GM21529 (cell line): ENCODE measurements around the gene VSTM2L.
"Not testable (repeated sequence)": the region's sequence is repeated elsewhere in the genome, so short reads cannot be mapped to it uniquely, and the experiment has no call there.

Source experiments
- ATAC-seq: cut with Tn5 transposase; IDR thresholded peaks from one replicate; pipeline ENCODE4 v1.9.1; 2021; ENCODE audit not compliant: unreplicated experiment

The VSTM2L gene

GRCh38 chr20:37961066-37961465 is 58.1 kb downstream of the VSTM2L start:
- no peak for ATAC-seq

- not testable (repeated sequence) for ATAC-seq
Measured at GRCh38 chr20:37963483-37963882, 60.6 kb downstream of the VSTM2L start.

- ATAC-seq, result no peak
Measured at GRCh38 chr20:37968841-37969401, 66.0 kb downstream of the VSTM2L start.

GRCh38 chr20:37969949-37970855 is 67.3 kb downstream of the VSTM2L start:
- no peak for ATAC-seq

- ATAC-seq, result no peak
Measured at GRCh38 chr20:37970856-37971245, 67.9 kb downstream of the VSTM2L start.

DNA sequence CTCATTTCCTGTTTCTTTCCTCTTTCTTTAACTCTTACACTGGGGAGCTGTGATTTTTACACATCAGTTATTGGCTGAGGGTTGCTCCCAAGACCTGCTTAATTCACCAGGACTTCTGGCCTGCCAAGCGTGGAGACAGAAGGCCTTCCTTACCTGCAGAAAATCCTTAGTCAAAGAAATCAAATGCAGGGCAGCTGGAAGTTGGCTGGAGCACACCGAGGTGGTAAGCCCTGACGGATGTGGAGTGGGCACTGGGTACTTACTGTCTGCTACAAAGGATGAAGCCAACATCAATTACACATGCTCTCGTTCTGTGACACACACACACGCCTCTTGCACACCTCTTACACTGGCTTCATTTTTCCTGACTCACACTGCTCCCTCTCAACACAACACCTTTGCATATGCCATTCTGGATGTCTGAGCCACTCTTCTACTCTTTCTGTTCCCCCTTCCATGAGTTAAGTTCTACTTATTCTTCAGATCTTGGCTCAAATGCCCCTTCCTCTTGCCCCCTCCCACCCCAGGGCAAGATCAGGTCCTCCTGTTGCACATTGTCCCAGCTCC is 68.7 kb downstream of the VSTM2L start:
- ATAC-seq, result no peak

GRCh38 chr20:37972256-37973058 is 69.5 kb downstream of the VSTM2L start:
- ATAC-seq, result no peak

- no peak for ATAC-seq
Measured at GRCh38 chr20:37973059-37973910, 70.4 kb downstream of the VSTM2L start.

DNA sequence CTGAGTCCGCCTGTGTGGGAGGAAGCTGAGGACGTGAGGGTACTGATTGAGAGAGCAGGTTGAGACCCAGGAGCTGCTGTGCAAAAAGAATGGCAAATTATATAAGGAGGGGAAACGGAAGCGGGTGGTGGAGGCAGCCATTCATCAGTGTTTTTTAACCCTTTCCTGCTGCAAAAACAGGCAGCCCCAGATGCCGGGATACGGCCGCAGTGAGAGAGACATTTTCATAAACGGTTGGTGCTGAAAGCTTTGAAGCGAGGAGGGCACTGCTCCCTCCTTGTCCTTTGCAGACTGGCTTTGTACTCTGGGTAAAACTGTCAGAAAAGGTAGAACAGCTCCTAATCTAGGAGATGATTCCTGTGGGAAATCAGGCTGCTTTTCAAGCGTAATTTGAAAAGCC is 74.0 kb downstream of the VSTM2L start:
- no peak for ATAC-seq

DNA sequence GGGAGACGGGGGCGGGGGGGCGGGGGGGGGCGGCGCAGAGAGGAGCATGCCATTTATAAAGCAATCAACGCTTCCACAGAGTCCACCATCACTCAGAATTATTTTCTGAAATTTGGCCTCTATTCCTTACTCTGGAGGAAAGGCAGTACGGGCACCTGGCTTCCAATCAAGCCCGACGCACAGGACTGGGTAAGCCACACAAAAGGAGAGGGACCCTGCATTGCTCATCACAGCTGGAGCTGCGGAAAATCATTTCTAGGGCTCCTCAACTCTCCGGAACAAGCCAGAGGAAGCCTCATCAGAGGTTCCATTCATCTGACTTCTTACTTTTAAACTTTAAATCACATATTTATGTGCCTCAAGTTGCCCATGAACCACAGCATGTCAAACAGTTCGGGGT is 74.4 kb downstream of the VSTM2L start:
- no peak for ATAC-seq

DNA sequence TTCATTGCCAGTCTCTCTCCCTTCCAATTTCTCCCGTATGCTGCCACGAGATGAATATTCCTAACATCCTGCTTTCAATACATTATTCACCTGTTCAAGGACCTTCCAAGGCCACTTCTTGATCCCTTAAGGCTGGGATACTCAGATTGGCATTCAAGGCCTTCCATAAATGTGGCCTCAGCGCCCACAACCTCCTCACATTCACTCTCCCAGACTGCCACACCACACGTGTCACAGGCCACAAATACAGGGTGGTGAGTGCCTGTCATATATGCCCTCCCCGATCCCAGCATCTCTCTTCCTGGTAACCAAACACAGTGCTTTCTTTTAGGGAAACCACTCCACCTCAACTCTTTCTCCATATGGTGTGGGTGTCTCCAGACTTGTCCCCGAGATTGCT is 74.9 kb downstream of the VSTM2L start:
- no peak for ATAC-seq

DNA sequence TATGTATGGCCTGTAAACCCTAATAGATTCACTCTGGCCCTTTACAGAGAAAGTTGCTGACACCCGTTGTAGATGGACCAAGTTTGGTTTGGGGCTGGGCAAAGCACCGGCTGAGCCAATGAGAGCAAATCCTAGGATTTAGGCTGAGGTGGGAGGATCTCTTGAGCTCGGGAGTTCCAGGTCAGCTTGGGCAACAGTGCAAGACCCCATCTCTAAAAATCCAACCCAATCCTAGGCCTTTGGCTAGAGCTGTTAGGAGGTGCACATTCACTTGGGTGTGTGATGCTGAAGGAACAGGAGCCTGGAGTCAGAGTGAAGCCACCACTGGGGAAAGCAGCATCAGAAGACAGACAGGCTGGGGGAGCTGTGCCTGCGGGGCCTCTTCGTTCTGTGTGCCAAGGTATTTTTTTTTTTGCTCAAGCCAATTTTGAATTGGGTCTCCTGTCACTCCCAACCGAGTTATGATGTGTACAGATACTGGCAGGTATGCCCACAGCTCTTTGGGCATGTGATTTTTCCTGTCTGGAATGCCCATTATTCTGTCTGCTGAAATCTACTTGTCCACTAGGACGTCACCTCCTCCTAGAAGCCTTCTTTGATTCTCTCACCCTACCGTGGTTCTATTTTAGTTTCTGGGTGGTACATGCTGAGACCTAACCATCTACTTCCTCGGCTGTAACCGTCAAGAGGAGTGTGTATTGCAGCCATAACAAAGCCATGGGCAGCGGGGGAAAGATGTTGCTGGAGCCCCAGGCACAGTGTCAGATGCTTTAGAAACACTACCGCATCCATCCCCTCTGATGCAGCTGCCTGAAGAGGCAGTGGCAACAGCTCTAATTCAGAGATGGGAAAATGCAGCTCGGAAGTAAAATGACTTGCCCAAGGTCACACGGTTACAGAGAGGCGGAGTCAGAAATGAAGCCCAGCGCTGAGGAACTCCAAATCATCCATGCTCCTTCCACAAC is 76.4 kb downstream of the VSTM2L start:
- no peak for ATAC-seq

DNA sequence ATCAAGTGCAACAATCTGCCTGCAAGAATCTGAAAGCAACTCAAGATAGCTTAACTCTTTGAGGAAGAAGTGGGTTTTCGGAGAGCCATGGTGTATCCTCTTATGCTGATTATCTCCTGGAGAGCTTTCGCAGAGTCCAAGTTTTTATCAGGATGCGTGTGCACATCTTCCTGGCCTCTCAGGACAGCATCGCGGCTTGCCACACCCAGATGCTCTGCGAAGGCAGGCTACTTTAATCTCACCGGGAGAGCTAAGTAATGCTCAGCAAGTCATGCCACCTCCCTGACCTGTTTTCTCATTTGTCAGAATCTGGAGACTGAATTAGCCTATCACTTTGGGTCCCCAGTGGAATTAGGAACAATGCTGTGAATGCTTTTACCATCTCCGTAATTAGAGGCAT is 77.5 kb downstream of the VSTM2L start:
- ATAC-seq, result no peak

- no peak for ATAC-seq
Measured at GRCh38 chr20:37980876-37981275, 77.9 kb downstream of the VSTM2L start.

DNA sequence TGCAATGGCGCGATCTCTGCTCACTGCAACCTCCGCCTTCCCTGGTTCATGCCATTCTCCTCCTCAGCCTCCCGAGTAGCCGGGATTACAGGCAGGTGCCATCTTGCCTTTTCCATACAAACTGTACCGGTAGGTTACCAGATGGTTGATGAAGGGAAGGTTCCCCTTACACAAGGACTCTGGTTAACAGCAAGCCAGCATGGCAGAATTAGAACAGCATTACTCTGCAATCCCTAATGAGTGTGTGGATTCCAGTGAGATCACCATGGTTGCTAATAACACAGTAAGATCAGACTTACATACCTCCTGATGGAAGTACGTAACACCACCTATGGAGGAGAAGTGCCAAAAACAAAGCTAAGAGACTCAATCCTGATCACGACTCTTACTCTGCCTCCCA is 78.6 kb downstream of the VSTM2L start:
- no peak for ATAC-seq

DNA sequence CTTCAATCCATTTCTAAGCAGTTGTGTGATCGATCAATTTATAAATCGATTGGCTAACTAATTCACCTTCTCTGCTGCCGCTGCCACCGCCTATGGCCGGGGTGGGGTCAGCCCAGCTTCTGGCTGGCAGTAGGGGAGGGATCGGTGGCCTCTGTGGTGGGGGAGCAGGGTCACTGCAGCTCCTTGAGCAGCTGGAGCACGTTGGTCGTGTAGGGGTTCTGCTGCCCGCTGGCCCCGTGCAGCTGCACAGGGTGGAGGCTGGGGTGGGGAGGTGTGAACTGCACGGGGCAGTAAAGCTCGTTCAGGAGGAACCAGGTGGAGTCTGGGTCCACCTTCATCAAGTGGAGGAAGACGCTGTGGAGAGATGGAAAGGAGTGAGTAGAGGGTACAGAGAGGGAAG is 80.4 kb downstream of the VSTM2L start:
- ATAC-seq, result no peak

GRCh38 chr20:37984018-37984785 is 81.3 kb downstream of the VSTM2L start:
- ATAC-seq, result no peak

- no peak for ATAC-seq
Measured at GRCh38 chr20:37986044-37986858, 83.3 kb downstream of the VSTM2L start.
